ENCODE results near the gene DHRS11.

The DHRS11 gene

GRCh38 chr17:36614081-36614480 is 22.4 kb downstream of the DHRS11 start:
- no peak for DNase-seq (ENCODE audit: low read depth)

GRCh38 chr17:36614933-36615332 is 23.3 kb downstream of the DHRS11 start:
- DNase-seq (ENCODE audit: low read depth), result no peak

- no peak for DNase-seq (ENCODE audit: low read depth)
Observed at GRCh38 chr17:36616061-36617029, 24.7 kb downstream of the DHRS11 start.

GRCh38 chr17:36617773-36618172 is 26.1 kb downstream of the DHRS11 start:
- no peak for DNase-seq (ENCODE audit: low read depth)

- no peak for DNase-seq (ENCODE audit: low read depth)
Observed at GRCh38 chr17:36623281-36623680, 31.6 kb downstream of the DHRS11 start.

- DNase-seq (ENCODE audit: low read depth), result no peak
Observed at GRCh38 chr17:36625188-36625587, 33.5 kb downstream of the DHRS11 start.

GRCh38 chr17:36627101-36627500 is 35.4 kb downstream of the DHRS11 start:
- no peak for DNase-seq (ENCODE audit: low read depth)

GRCh38 chr17:36628576-36628975 is 36.9 kb downstream of the DHRS11 start:
- DNase-seq (ENCODE audit: low read depth), result no peak

GRCh38 chr17:36629252-36629847 is 37.7 kb downstream of the DHRS11 start:
- DNase-seq (ENCODE audit: low read depth), result peak; percentile 73

- no peak for DNase-seq (ENCODE audit: low read depth)
Observed at GRCh38 chr17:36629970-36630502, 38.4 kb downstream of the DHRS11 start.

GRCh38 chr17:36631022-36631421 is 39.3 kb downstream of the DHRS11 start:
- DNase-seq (ENCODE audit: low read depth), result no peak

GRCh38 chr17:36632916-36633771 is 41.5 kb downstream of the DHRS11 start:
- DNase-seq (ENCODE audit: low read depth), result no peak

GRCh38 chr17:36640346-36640745 is 48.7 kb downstream of the DHRS11 start:
- DNase-seq (ENCODE audit: low read depth), result no peak

- no peak for DNase-seq (ENCODE audit: low read depth)
Observed at GRCh38 chr17:36640836-36641235, 49.2 kb downstream of the DHRS11 start.

- no peak for DNase-seq (ENCODE audit: low read depth)
Observed at GRCh38 chr17:36641331-36641876, 49.7 kb downstream of the DHRS11 start.

GRCh38 chr17:36641877-36642845 is 50.5 kb downstream of the DHRS11 start:
- DNase-seq (ENCODE audit: low read depth), result no peak

- DNase-seq (ENCODE audit: low read depth), result no peak
Observed at GRCh38 chr17:36643086-36643685, 51.5 kb downstream of the DHRS11 start.

- DNase-seq (ENCODE audit: low read depth), result no peak
Observed at GRCh38 chr17:36645422-36645821, 53.7 kb downstream of the DHRS11 start.

- DNase-seq (ENCODE audit: low read depth), result no peak
Observed at GRCh38 chr17:36647636-36648035, 56.0 kb downstream of the DHRS11 start.

- DNase-seq (ENCODE audit: low read depth), result no peak
Observed at GRCh38 chr17:36650096-36650775, 58.6 kb downstream of the DHRS11 start.

Data from activated T-cell treated with anti-CD3 and anti-CD28 coated beads for 1 hour (primary cell).